HEK293 (cell line): Measurements from ENCODE around the gene STPG2.

Source experiments
- CTCF ChIP-seq: fragments of 450-650 bp; formaldehyde crosslinking; IDR thresholded peaks from 2 replicates; pipeline ENCODE4 v1.5.1; 2016; ENCODE audit warnings: missing biosample characterization, missing genetic modification characterization
- EGR2 ChIP-seq: fragments of 450-650 bp; formaldehyde crosslinking; IDR thresholded peaks from 2 replicates; pipeline ENCODE4 v1.5.1; 2016; ENCODE audit warnings: low read depth, missing biosample characterization, missing genetic modification characterization
- KLF9 ChIP-seq: fragments of 450-650 bp; formaldehyde crosslinking; IDR thresholded peaks from 2 replicates; pipeline ENCODE4 v1.5.1; 2016; ENCODE audit warnings: missing biosample characterization, missing genetic modification characterization, low read depth
- SP2 ChIP-seq: fragments of 450-650 bp; formaldehyde crosslinking; IDR thresholded peaks from 2 replicates; pipeline ENCODE4 v1.5.1; 2016; ENCODE audit warnings: missing biosample characterization, missing genetic modification characterization
- SP7 ChIP-seq: fragments of 450-650 bp; formaldehyde crosslinking; IDR thresholded peaks from 2 replicates; pipeline ENCODE4 v1.5.1; 2016; ENCODE audit warnings: missing biosample characterization, missing genetic modification characterization
- ZBTB1 ChIP-seq: fragments of 450-650 bp; formaldehyde crosslinking; IDR thresholded peaks from 2 replicates; pipeline ENCODE4 v1.5.1; 2016; ENCODE audit warnings: missing biosample characterization, missing genetic modification characterization
- ZNF112 ChIP-seq: fragments of 450-650 bp; formaldehyde crosslinking; IDR thresholded peaks from 2 replicates; pipeline ENCODE4 v1.5.0; 2017; ENCODE audit warnings: missing biosample characterization, missing genetic modification characterization
- ZNF302 ChIP-seq: fragments of 450-650 bp; formaldehyde crosslinking; IDR thresholded peaks from 2 replicates; pipeline ENCODE4 v1.5.1; 2016; ENCODE audit warnings: missing biosample characterization, missing genetic modification characterization, low read depth
- ZNF677 ChIP-seq: fragments of 450-650 bp; IDR thresholded peaks from 2 replicates; pipeline ENCODE4 v1.5.0; 2018; ENCODE audit warnings: missing biosample characterization, mild to moderate bottlenecking, missing genetic modification characterization, moderate library complexity
- ZNF76 ChIP-seq: fragments of 450-650 bp; formaldehyde crosslinking; IDR thresholded peaks from 2 replicates; pipeline ENCODE4; 2016; ENCODE audit warnings: low read depth, missing biosample characterization, missing genetic modification characterization, borderline replicate concordance
- ZNF830 ChIP-seq: fragments of 450-650 bp; IDR thresholded peaks from 2 replicates; pipeline ENCODE4 v1.5.0; 2018; ENCODE audit warnings: missing biosample characterization, missing genetic modification characterization, low read depth, mild to moderate bottlenecking, moderate library complexity
- TF ChIP-seq, protein P1 (sequence below): fragments of 450-650 bp; formaldehyde crosslinking; IDR thresholded peaks from 2 replicates; pipeline ENCODE4 v1.5.1; 2016; ENCODE audit warnings: missing biosample characterization, missing genetic modification characterization
- TF ChIP-seq, protein P2 (sequence below): sonication (generic); formaldehyde crosslinking; IDR thresholded peaks from 2 replicates; pipeline ENCODE4 v1.8.1; 2022; ENCODE audit warnings: mild to moderate bottlenecking, moderate library complexity, missing genetic modification reagents

DNA sequence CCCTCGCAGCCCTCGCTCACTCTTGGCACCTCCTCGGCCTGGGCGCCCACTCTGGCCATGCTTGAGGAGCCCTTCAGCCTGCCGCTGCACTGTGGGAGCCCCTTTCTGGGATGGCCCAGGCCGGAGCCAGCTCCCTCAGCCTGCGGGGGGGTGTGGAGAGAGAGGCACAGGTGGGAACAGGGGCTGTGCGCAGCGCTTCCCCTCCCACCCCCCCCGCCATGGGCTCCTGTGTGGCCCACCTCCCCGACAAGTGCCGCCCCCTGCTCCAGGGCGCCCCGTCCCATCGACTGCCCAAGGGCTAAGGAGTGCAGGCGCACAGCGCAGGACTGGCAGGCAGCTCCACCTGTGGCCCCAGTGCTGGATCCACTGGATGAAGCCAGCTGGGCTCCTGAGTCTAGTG lies 220.2 kb downstream of the STPG2 start:
- TF ChIP-seq CTCF (no peak), EGR2 (tag by site-specific recombination) (no peak), KLF9 (tag by site-specific recombination) (no peak), SP7 (tag by site-specific recombination) (no peak), ZNF677 (no peak), ZNF76 (tag by site-specific recombination) (no peak), SP2 (no peak), ZNF112 (tag by site-specific recombination) (no peak), ZBTB1 (tag by site-specific recombination) (no peak), ZNF302 (tag by site-specific recombination) (no peak), ZNF830 (no peak)
- TF ChIP-seq, protein P1, sequence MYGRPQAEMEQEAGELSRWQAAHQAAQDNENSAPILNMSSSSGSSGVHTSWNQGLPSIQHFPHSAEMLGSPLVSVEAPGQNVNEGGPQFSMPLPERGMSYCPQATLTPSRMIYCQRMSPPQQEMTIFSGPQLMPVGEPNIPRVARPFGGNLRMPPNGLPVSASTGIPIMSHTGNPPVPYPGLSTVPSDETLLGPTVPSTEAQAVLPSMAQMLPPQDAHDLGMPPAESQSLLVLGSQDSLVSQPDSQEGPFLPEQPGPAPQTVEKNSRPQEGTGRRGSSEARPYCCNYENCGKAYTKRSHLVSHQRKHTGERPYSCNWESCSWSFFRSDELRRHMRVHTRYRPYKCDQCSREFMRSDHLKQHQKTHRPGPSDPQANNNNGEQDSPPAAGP (tag by site-specific recombination) = no peak
- TF ChIP-seq, protein P2, sequence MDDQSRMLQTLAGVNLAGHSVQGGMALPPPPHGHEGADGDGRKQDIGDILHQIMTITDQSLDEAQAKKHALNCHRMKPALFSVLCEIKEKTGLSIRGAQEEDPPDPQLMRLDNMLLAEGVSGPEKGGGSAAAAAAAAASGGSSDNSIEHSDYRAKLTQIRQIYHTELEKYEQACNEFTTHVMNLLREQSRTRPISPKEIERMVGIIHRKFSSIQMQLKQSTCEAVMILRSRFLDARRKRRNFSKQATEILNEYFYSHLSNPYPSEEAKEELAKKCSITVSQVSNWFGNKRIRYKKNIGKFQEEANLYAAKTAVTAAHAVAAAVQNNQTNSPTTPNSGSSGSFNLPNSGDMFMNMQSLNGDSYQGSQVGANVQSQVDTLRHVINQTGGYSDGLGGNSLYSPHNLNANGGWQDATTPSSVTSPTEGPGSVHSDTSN = no peak
